Measurements from ENCODE around the gene NAPSA. TPM values are rescaled to one million over a fixed set of nuclear protein-coding genes. Genes with fewer than 3 reads are reported as not detected.
"Not testable (repeated sequence)": the region's sequence is repeated elsewhere in the genome, so short reads cannot be mapped to it uniquely, and the experiment has no call there.

NAPSA gene
- polyA plus RNA-seq, 1 experiment, result 0.10 TPM

GRCh38 chr19:50332244-50333038 lies 33.0 kb downstream of the NAPSA start:
- H3K9me3 ChIP-seq (ENCODE audit: control insufficient read depth, insufficient read depth, low read length), result peaks cover 27% of the 10 kb centered on the region
- H3K27me3 ChIP-seq (ENCODE audit: control insufficient read depth, insufficient read depth, low read length), result peaks cover 41% of the 10 kb centered on the region
- ChIA-PET CTCF (interaction anchor here (0.5 kb wide), 1 partner anchor 35 kb away, joined by 10 read pairs; no protein-coding TSS in a partner anchor), POLR2A (no interaction called here)
- no peak overlapping the region for H3K27ac ChIP-seq (ENCODE audit: low read depth, low read length)
- TF ChIP-seq, protein P1, sequence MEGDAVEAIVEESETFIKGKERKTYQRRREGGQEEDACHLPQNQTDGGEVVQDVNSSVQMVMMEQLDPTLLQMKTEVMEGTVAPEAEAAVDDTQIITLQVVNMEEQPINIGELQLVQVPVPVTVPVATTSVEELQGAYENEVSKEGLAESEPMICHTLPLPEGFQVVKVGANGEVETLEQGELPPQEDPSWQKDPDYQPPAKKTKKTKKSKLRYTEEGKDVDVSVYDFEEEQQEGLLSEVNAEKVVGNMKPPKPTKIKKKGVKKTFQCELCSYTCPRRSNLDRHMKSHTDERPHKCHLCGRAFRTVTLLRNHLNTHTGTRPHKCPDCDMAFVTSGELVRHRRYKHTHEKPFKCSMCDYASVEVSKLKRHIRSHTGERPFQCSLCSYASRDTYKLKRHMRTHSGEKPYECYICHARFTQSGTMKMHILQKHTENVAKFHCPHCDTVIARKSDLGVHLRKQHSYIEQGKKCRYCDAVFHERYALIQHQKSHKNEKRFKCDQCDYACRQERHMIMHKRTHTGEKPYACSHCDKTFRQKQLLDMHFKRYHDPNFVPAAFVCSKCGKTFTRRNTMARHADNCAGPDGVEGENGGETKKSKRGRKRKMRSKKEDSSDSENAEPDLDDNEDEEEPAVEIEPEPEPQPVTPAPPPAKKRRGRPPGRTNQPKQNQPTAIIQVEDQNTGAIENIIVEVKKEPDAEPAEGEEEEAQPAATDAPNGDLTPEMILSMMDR (IDR thresholded peaks at IDR 0.05; ENCODE audit: low read depth, low read length), result no peak
- no peak overlapping the region for H3K4me3 ChIP-seq (ENCODE audit: low read depth, low read length)
- no peak for DNase-seq (ENCODE audit: low read depth, low spot score)

GRCh38 chr19:50331994-50332243 lies 33.5 kb downstream of the NAPSA start:
- POLR2A ChIA-PET, result no interaction called here

DNA sequence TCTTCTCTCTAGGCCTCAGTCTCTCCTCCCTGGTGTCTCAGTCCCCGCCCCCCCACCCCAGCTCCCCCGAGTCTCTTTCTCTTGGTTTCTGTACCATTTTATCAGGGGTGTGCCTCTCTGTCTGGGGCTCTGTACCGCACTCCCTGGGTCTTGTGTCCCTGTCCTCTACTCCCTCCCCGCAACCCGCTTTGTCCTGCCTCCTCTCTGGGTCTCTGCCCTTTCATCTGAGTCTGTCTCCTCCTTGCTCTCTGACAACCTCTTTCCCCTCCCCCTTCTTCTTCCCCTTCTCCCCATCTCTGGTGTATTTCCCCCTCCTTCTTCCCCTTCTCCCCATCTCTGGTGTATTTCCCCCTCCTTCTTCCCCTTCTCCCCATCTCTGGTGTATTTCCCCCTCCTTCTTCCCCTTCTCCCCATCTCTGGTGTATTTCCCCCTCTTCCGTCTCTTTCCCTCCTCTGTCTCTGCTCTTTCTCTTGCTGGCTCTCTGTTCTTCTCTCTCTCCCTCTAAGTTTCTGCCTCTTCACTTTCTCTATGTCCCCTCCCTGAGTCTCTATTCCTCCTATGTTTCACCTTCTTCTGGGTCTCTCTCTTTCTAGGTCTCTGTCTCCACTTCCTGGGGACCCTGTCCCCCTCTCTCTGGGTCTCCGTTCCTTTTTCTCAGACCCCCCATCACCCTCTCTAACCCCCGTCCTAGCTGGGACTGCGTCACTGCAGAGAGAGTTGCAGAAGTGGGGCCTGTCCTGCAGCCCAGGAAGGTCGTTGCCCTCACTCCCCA lies 34.0 kb downstream of the NAPSA start:
- CTCF ChIA-PET, result no interaction called here
- Histone ChIP-seq H3K9me3 (ENCODE audit: control insufficient read depth, insufficient read depth, low read length) (peaks cover 27% of the 10 kb centered on the region), H3K27ac (ENCODE audit: low read depth, low read length) (no peak overlapping the region), H3K4me3 (ENCODE audit: low read depth, low read length) (no peak overlapping the region), H3K27me3 (ENCODE audit: control insufficient read depth, insufficient read depth, low read length) (peaks cover 49% of the 10 kb centered on the region)
- POLR2A ChIA-PET, result no interaction called here
- TF ChIP-seq, protein P1 (IDR thresholded peaks at IDR 0.05; ENCODE audit: low read depth, low read length), result no peak
- no peak for DNase-seq (ENCODE audit: low read depth, low spot score)

More at GRCh38 chr19:50331994-50332243, 33.5 kb downstream of the NAPSA start:
- H3K27me3 ChIP-seq (ENCODE audit: control insufficient read depth, insufficient read depth, low read length), result peaks cover 46% of the 10 kb centered on the region
- no peak overlapping the region for H3K27ac ChIP-seq (ENCODE audit: low read depth, low read length)
- H3K4me3 ChIP-seq (ENCODE audit: low read depth, low read length), result no peak overlapping the region
- no peak for DNase-seq (ENCODE audit: low read depth, low spot score)
- CTCF ChIA-PET, result no interaction called here
- TF ChIP-seq, protein P1 (IDR thresholded peaks at IDR 0.05; ENCODE audit: low read depth, low read length), result no peak
- peaks cover 27% of the 10 kb centered on the region for H3K9me3 ChIP-seq (ENCODE audit: control insufficient read depth, insufficient read depth, low read length)

DNA sequence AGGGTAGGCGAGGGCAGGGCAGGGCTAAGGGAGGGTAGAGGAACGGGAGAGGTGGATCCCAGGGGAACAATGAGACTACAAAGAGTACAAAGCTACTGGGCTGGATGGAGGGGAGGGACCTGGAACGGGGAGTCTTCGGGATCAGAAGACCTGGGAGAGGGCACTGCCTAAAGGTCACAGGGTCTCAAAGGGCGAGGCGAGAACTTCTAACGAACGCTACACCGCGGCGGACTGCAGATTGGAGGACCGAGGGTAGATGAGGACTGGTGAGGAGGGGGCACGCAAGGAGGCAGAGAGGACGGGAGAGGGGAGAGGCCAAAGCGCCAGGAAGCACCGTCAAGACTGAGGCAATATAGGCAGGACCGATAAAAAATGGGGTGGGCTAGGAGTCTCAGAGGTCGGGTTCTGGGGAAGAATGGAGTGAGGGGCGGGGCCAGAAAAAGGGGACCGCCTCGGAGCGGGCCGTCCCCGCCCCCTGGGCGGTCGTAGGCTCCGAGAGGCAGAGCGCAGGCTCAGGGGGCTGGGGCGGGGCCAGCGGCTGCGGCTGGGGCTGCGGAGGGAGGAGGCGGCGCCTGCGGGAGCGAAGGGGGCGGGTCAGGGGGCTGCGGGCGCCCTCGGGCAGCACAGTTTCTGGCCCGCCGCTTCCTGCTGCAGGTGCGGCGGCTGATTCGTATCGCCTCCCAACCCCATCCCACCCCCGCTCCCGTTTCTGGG lies 34.9 kb downstream of the NAPSA start:
- H3K27me3 ChIP-seq (ENCODE audit: control insufficient read depth, insufficient read depth, low read length), result peaks cover 55% of the 10 kb centered on the region
- TF ChIP-seq, protein P1 (IDR thresholded peaks at IDR 0.05; ENCODE audit: low read depth, low read length), result no peak
- no peak overlapping the region for H3K27ac ChIP-seq (ENCODE audit: low read depth, low read length)
- DNase-seq (ENCODE audit: low read depth, low spot score), result no peak
- H3K9me3 ChIP-seq (ENCODE audit: control insufficient read depth, insufficient read depth, low read length), result peaks cover 30% of the 10 kb centered on the region
- POLR2A ChIA-PET, result no interaction called here
- CTCF ChIA-PET, result no interaction called here
- no peak overlapping the region for H3K4me3 ChIP-seq (ENCODE audit: low read depth, low read length)

GRCh38 chr19:50329926-50330294 lies 35.5 kb downstream of the NAPSA start:
- Histone ChIP-seq H3K9me3 (ENCODE audit: control insufficient read depth, insufficient read depth, low read length) (peaks cover 30% of the 10 kb centered on the region), H3K27me3 (ENCODE audit: control insufficient read depth, insufficient read depth, low read length) (peaks cover 55% of the 10 kb centered on the region)
- DNase-seq (ENCODE audit: low read depth, low spot score); H3K4me3 ChIP-seq (ENCODE audit: low read depth, low read length); POLR2A ChIA-PET; CTCF ChIA-PET; H3K27ac ChIP-seq (ENCODE audit: low read depth, low read length): not testable (repeated sequence)
